C1 segment of cervical spinal cord (tissue), 14 donors: Measurements from ENCODE around the gene BCL11A.

Experiments
- DNase-seq, 14 donors: peaks; one replicate each; lab custom pipeline; 2025; lab: John Stamatoyannopoulos, UW

BCL11A gene

GRCh38 chr2:60527762-60528161 lies 25.7 kb downstream of the BCL11A start:
- DNase-seq = no peak

DNA sequence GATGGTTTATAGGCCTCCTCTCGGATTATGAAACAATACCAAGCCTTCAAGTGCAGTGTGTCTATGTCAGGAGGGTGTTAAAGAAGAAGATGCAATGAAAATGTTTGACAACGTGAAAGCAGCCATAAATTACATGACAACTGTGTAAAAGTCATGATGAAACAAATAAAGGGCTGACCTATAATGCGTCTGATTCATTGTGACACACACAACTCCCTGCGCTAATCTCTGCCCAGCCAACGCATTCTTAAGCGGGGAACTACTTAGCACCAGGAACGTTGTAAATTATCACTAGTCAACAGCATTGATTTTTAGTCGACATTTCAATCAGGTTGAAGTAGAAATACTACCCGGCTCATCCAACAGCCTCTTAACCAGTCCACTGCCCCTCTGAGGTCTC lies 26.8 kb downstream of the BCL11A start:
- DNase-seq = no peak

DNA sequence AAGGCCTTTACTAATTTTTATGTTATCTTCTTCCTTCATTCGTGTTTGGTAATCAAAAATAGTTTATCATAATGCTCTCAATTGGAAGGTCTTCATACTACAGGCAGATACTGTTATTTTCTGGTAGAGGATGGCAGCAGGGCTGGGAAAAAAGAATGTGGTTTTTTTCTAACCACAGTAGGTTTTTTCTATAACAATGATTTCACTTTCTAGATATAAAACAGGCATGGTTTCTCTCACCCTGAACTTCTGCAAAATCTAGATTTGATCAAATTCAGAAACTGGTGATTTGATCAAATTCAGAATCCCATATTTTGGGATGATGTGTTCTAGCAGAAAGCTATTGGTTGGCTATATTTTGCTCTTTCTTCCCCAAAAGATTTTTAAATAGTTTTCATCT lies 27.6 kb downstream of the BCL11A start:
- DNase-seq = no peak

- no peak for DNase-seq
Measured at GRCh38 chr2:60524874-60525273, 28.6 kb downstream of the BCL11A start.

- no peak for DNase-seq
Measured at GRCh38 chr2:60523963-60524362, 29.5 kb downstream of the BCL11A start.

DNA sequence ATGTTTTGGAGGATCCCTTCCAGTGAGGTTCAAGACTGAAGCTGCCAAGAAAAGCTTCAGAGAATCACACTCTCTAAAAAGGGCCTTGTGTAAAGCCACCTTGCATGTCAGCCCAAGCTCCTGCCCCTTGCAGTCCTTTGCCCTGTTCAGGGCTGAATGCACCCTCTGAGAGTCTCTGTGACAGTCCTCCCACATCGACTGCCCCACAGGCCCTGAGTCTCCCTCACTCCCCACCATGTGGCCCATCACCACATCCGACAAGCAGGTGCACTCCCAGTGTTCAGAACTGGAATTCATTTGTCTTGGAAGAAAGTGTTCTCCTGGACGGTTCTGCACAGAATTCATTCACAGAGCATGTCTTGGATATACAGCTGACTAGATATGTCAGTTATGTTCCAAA lies 31.0 kb downstream of the BCL11A start:
- DNase-seq = no peak

GRCh38 chr2:60521626-60522025 lies 31.8 kb downstream of the BCL11A start:
- no peak for DNase-seq

DNA sequence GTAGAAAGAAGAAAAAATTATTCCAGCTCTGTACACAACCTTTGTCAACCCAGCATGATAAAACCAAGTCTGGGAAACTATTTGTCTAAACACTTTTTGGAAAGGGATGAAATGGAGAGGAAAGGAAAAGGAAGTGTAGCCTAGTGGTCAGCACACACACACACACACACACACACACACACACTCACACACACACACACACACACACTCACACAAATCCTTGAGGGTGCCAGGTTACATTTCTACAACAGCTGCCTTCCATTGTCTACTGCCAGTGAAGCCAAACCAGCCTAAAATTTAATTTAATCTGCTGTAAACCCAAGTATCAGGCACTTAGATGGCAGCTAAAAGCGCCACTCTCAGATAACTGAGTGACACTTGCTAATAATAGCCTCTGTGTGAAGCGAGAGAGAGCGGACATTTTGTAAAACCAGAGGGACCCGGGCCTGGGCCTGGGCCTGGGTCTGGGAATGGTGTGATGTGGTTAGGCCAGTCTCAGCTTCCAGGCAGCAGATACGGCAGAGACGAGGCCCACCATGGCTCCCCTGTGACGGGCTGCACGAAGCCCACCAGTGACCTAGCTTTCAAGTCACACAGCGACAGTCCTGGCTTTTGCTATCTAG lies 32.4 kb downstream of the BCL11A start:
- DNase-seq = no peak

- DNase-seq = no peak
Measured at GRCh38 chr2:60520151-60520876, 33.1 kb downstream of the BCL11A start.

DNA sequence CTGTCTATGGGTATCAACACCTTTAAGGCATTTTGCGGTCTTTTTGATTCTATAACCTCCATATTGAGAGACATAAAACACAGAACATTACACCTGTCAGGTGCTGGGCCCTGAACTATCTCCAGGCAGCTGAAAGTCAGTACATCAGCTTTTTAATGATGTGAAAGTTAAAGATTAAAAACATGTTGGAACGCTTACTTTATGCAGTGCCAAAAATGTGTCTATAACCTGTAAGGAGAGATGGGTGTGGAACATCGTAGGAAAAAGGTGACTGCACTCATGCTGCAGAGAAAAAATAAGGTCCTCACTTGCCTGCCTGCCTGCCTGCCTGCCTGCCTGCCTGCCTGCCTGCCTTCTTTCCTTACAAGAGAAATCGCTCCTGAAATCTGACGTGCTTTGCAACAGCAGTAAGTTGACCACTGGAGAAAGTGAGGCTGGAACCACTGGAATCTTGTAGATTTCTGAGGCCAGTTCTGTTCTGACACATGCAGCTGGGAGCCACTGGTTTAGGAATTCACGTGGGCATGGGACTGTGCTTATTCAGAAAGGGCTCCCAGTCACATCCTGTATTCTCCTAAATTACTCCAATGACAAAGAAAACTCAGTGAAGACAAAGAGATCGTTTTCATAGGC lies 34.1 kb downstream of the BCL11A start:
- no peak for DNase-seq

- no peak for DNase-seq
Measured at GRCh38 chr2:60518567-60518966, 34.9 kb downstream of the BCL11A start.

DNA sequence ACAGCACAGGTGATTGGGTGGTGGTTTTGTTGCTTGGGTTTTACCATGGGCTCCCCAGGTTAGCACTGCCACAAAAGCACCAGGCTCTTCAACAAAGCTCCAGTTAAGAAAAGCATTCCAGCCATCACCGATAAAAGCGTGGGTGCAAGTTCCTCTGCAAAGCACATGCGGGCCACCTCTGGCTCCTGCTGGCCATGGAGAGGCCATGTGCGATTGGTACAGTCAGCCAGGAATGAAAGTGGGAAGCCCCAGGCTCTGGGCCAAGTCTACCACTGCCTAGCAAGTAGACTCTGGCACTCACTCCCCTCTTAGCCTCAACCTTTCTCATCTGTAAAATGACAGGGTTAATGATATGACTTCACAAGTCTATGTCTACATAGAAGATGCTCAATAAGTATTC lies 36.0 kb downstream of the BCL11A start:
- DNase-seq = no peak

DNA sequence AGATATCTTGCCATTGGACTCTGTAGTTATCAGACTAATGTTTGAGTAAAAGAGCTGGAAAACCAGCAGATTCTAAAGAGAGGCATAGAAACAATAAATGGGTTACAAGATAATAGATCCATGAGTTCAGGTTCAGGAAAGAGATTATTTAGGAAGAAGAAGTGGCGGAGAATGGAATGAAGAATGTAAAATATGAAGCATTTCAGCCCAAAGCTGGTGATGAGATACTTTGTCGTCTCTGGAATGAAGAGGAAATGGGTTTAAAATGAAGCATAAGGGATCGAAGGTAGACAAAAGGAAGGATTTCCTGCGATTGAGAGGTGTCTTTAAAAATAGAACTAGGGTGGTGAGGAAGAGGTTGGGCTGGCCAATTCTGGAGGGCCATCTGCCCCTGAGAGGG lies 36.6 kb downstream of the BCL11A start:
- no peak for DNase-seq

- DNase-seq = no peak
Measured at GRCh38 chr2:60516383-60516811, 37.1 kb downstream of the BCL11A start.

DNA sequence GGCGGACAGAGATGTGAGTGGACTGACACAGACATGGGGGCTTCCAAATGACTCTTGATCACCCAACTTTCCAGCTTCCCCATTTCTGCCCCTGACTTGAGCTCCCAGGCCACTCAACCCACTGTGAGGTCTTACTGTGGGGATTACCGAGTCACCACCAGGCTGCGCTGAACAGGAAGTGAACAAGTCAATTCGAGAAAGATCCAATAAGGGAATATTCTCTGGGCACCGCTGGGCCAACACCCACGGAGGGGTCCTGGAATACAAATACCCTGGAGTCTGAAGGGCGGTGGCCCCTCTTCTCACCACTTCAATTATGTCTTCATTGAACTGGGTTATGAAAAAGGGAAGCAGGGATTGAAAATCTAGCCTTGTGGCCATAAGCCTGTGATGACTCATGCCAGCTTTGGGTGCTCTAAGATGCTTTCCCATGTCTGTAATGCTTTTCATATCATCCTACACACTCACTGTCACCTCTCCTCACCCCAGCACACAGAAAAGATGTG lies 37.7 kb downstream of the BCL11A start:
- DNase-seq = no peak

DNA sequence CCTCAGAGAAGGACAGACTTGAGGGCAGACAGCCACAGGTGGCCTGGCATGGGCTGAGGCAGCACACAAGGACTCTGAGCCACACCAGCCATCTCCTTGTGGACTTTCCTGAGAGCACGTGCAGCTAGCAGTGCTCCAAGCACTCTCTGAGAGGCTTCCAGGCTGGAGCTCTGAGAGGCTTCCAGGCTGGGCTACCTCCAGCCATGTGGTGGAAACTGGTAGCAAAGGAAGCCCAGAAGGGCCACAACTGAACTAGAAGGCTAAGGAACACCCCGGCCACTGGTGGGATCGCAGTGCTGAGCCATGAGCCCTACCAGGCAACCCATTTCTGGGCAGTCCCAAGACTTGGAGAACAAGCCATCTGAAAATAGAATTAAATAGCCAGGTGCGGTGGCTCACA lies 39.5 kb downstream of the BCL11A start:
- no peak for DNase-seq

DNA sequence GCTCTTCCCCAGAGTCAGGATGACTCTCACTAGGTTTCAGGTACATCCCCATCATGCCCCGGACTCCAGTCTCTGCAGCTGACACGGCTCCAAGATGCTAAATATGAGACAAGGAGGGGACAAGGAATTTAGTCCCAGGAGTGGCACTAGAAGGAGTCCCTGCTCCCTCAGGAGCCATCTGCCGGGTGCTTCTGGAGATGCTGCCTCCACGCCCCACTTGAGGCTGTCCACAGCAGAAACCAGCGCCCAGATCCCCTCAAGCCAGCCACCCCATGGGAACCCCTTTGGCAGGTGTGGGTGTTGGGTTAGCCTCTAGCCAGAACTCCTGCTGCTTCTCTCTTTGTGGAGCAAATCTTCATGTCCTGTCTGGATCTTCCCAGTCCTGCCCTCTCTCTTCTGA lies 40.3 kb downstream of the BCL11A start:
- DNase-seq = no peak

DNA sequence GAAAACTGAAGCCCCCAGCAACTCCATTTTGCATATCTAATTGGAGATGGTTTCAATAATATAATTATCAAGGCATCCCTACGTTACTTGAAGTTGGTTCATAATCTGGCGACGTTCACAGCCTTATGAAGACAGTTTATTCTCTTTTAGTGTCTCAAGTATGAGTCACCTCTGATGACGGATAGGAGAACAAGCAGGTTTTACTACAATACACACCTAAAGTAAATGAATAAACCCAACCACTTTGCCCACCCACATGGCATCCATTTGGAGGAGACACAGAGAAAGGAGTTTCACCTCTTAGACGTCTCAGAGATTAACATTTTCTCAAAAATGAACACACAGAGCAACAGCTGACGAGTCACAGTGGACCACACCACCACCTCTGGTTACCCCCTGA lies 40.8 kb downstream of the BCL11A start:
- DNase-seq = no peak

- DNase-seq = no peak
Measured at GRCh38 chr2:60512062-60512622, 41.3 kb downstream of the BCL11A start.

DNA sequence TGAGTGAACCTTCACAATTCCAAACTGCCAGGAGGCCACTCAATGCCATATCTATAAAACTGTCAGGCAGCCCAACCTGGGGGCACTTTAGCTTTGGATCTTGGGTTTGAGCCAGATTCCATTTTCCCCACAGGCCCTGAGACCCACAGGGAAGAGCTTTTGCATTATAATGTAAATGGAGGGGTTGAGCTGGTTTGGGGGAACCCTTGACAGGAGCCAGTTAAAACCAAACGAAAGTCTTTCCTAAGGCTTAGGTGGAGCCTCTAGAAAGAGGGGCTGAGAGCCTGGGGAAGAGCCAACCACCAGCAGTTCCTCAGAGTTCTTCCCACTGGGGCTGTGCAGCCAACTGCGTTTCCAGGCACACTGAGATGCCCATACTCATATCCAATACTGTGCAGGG lies 42.7 kb downstream of the BCL11A start:
- DNase-seq = no peak

DNA sequence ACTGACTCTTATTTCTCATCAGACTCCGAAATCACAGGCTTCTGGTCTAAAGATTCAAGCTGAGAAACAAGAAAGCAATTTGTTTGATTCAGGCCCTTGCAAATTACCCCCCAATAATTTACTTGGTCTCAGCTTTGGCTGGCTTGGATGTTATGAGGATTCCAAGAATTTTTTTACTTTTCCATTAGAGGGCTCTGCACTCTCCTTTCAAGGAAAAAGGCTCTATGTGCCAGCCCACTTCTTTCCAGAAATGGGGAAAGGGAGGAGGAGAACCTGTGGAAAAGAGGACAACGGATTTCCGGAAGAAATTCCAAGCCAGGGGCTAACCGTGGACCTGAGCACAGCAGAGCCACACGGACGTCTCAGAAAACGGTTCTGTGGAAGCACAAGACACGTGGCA lies 44.4 kb downstream of the BCL11A start:
- no peak for DNase-seq

- peak in 1 of 14 donors; percentile 12 for DNase-seq
Measured at GRCh38 chr2:60508339-60508917, 45.0 kb downstream of the BCL11A start.
